Tibial nerve (tissue), 4 donors: ENCODE results near the gene MBOAT2.

ENCODE experiments used
- CTCF ChIP-seq, 5 experiments: fragments of 200-600 bp in 3 of 5; fragments of 450-650 bp in 2 of 5; sonication (generic) in 3 of 5; IDR thresholded peaks; one replicate each; pipeline ENCODE4 v1.5.1; 2016 to 2019; ENCODE audit warnings: antibody characterized with exemption in 5 of 5, mild to moderate bottlenecking in 3 of 5, moderate library complexity in 2 of 5
- EP300 ChIP-seq, 2 donors: sonication (generic); formaldehyde crosslinking; IDR thresholded peaks; one replicate each; pipeline ENCODE4 v1.6.1; 2017; ENCODE audit warnings: antibody characterized with exemption in 2 of 2, mild to moderate bottlenecking in 1 of 2
- POLR2A ChIP-seq, 2 donors: fragments of 450-650 bp; IDR thresholded peaks; one replicate each; pipeline ENCODE4 v1.6.1; 2017; ENCODE audit warnings: antibody characterized with exemption in 2 of 2, mild to moderate bottlenecking in 2 of 2, moderate library complexity in 2 of 2

DNA sequence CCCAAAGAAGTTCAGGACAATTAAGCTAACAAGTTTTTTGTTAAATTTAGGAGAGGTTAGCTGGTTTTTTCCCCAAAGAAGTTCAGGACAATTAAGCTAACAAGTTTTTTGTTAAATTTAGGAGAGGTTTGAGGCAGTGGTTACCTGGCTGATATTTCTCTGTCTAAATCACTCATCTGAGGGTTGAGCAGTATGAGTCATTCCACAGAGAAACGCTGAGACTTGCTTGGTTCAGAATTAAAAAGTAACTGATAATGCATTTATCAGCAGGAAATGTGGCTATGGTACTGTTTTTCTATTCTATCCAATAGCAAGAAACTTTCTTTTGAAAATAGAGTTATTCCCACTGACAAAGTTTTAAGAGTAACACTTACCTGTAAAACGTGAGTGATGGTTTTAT, 143.2 kb downstream of the MBOAT2 start:
- TF ChIP-seq CTCF (IDR thresholded peaks at IDR 0.05) (no peak), EP300 (IDR thresholded peaks at IDR 0.05) (no peak), POLR2A (IDR thresholded peaks at IDR 0.05) (no peak)
